Activated naive CD8-positive, alpha-beta T cell treated with anti-CD3 and anti-CD28 coated beads, Interleukin-2, amount 50 U/mL, for 16 hours (primary cell): ENCODE data around the gene SNX12.
"Not testable (repeated sequence)": the region's sequence is repeated elsewhere in the genome, so short reads cannot be mapped to it uniquely, and the experiment has no call there.

ENCODE experiments used
- DNase-seq: peaks from one replicate; pipeline ENCODE4 v3.0.0-alpha.2; 2020; ENCODE audit warnings: low read depth, low spot score

SNX12 gene

DNA sequence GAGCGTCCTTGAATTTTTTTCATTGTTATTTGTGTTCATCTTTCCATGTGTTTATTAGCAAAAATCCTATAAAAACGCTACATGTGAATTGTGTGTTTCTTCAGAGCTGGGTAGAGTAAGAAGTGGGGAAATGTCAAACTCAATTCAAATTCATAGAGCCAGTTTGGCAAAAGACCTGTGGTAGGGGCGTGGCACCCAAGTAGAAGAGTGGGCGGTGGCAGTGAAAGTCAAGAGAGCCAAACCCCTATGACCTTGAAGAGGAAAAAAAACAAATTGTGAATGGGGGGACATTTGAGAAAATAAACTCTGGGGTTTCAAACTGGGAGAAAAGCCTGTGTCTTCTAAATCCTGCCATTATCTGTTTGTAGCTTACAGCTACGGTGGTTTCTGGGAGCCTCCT is 23.1 kb upstream of the SNX12 start:
- no peak for DNase-seq

DNA sequence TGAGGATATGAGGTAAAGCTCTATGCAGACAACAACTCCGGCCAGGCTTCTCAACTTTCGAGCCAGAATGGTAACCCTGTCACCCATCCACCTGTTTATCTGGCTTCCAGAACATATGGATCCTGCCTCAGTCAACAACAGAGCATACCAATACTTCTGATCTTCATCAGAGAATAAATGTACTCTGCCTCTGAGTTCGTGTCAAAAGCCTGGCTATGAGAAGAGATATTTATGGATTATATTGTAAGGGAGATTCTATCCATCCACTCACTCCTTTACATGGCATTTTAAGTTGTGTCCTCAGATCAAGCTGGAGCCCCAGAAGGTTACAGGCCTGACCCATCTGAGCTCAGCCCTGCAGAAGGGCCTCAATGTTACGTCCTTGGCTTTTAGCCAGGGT is 17.8 kb upstream of the SNX12 start:
- DNase-seq: no peak

- DNase-seq: no peak
These were observed 14.7 kb upstream of the SNX12 start for GRCh38 chrX:71082822-71083221.

GRCh38 chrX:71082124-71082647 is 14.1 kb upstream of the SNX12 start:
- DNase-seq: no peak

GRCh38 chrX:71081330-71082123 is 13.4 kb upstream of the SNX12 start:
- DNase-seq: no peak

- no peak for DNase-seq
These were observed 2.4 kb upstream of the SNX12 start for GRCh38 chrX:71070531-71070930.

GRCh38 chrX:71067712-71068043 is 456 bp downstream of the SNX12 start:
- no peak for DNase-seq

GRCh38 chrX:71067089-71067488 is 1.0 kb downstream of the SNX12 start:
- DNase-seq: no peak

DNA sequence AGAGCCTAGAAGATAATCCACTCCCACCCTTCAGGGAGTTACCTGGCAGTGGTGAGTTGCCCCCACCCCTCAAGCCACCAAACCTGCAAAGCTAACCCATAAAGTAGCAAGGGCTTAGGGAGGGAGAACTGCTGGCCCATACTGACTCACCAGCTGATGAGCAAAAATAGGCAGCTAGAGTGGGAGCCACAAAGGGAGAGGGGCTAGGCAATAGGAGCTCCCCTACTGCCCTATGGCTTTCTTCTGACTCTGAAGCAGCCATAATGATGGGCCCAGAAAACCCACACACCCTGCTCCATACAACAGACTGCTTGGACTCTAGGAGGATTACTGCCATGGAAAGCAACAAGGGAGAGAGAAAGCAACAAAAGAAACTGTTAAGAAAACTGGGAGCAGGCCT is 8.0 kb downstream of the SNX12 start:
- no peak for DNase-seq

DNA sequence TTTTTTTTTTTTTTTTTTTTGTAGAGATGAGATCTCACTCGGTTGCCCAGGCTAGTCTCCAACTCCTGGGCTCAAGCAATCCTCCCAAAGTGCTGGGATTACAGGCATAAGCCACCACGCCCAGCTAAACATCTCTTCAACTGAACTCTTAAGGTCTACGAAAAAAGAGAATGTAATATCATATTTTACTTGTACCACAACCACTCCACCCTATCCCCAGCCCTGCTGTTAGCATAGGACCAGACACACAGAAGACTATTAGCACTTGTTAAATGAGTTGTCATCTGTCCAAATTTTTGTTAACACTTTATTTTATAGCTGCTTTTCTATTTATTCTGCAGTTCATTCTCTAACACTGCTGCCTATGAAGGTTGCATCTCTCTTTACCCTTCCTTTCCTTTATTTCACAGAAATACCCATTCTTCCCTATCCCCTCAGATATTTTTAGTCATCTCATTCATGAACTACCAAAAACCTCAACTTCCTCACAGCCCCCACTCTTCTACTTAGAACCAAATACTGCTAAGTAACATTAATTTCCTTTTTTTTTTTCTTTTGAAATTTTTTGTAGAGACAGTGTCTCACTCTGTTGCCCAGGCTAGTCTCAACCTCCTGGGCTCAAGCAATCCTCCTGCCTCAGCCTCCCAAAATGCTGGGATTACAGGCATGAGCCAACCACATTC is 10.1 kb downstream of the SNX12 start:
- DNase-seq: no peak

DNA sequence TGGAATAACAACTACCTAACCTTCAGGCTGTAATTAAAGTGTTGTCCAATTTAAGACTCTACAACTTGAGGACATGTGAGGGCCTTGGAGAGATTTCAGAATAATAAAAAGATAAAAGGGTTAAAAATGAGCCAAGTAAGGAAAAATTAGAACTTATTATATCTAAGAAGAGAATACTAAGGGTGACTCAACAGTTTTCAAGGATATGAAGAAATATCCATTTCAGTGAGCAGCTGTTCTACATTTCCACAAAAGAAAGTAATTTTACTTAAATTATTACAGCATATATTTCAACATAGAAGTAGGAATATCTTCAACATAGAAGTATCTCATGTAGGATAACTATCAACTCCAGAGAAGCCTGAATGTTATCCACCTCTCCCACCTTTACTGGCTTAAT is 11.3 kb downstream of the SNX12 start:
- DNase-seq: no peak

GRCh38 chrX:71053217-71053621 is 14.9 kb downstream of the SNX12 start:
- DNase-seq: no peak

DNA sequence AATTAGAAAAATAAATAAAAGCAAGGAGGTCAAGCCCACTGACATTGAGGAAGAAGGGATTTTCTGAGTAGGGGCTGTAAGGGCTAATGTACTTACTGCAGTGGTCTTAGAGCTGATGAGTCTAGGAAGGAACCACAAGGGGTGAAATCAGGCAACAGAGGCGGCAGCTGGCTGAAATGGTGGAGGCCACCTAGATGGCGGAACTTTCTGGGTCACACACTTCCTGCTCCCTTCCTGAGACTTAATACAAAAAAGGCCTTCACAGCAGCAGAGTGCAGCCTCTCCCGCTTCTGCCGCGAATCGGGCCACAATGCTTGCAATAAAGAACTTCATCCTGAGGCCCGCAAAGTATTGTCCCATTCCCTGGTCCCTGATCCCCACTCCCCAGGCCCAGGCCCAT is 15.4 kb downstream of the SNX12 start:
- DNase-seq: no peak

DNA sequence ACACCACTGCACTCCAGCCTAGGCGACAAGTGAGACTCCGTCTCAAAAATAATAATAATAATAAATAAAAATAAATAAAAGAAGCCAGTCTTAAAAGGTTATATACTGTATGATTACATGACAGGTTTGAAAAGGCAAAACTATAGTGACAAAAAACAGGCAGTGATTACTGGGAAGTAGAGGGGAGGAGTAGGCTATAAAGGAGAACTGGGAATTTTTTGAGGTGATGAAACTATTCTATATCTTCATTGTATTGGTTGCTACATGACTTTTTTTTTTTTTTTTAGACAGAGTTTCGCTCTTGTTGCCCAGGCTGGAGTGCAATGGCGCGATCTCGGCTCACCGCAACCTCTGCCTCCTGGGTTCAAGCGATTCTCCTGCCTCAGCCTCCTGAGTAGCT is 20.2 kb downstream of the SNX12 start:
- not testable (repeated sequence) for DNase-seq

GRCh38 chrX:71017396-71017939 is 50.7 kb downstream of the SNX12 start:
- DNase-seq: no peak
